ENCODE results near the gene ATP10B.

DNA sequence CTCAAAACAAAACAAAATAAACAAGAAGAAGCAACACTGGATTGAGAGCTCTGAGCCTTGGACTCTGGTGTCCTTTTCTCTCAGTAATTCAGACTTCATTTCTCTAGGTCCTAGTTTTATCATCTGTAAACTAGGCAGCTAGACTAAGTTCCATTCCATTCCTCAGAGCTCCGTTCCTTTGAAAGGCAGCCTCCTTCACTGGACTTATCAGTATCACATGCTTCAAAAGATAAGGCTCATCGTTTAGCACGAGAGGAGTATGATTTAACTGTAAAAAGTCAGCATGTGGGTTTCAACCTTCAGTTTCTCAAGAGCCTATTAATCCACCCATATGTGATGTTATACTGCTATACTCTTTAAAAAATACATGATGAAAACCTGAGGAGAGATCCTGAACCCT is 1.6 kb downstream of the ATP10B start:
- TF ChIP-seq MXI1 (IDR thresholded peaks at IDR 0.05; ENCODE audit: low read depth, low read length) (no peak), EP300 (IDR thresholded peaks at IDR 0.05; ENCODE audit: borderline replicate concordance in 1 of 2, low read depth in 1 of 2, low read length in 1 of 2) (no peak), MAX (IDR thresholded peaks at IDR 0.05; ENCODE audit: low read depth) (no peak), CTCF (IDR thresholded peaks at IDR 0.05) (no peak), CHD2 (IDR thresholded peaks at IDR 0.05; ENCODE audit: low read length, partially characterized antibody) (no peak), POLR2AphosphoS5 (IDR thresholded peaks at IDR 0.05; ENCODE audit: low read depth, low read length) (no peak), SIN3A (IDR thresholded peaks at IDR 0.05; ENCODE audit: borderline replicate concordance, low read depth, low read length) (no peak), EZH2phosphoT487 (IDR thresholded peaks at IDR 0.05; ENCODE audit: borderline replicate concordance, low read depth) (no peak), RAD21 (IDR thresholded peaks at IDR 0.05; ENCODE audit: low read length) (no peak), TAF1 (IDR thresholded peaks at IDR 0.05; ENCODE audit: borderline replicate concordance, low read depth, low read length) (no peak)
- TF ChIP-seq, protein P1, sequence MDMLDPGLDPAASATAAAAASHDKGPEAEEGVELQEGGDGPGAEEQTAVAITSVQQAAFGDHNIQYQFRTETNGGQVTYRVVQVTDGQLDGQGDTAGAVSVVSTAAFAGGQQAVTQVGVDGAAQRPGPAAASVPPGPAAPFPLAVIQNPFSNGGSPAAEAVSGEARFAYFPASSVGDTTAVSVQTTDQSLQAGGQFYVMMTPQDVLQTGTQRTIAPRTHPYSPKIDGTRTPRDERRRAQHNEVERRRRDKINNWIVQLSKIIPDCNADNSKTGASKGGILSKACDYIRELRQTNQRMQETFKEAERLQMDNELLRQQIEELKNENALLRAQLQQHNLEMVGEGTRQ (IDR thresholded peaks at IDR 0.05; ENCODE audit: borderline replicate concordance, low read depth, low read length), result no peak

Measured in SK-N-SH (cell line).